Pancreas (tissue), 10 donors: ENCODE data around the gene ROBO1. TPM values are rescaled to one million over a fixed set of nuclear protein-coding genes. Genes with fewer than 3 reads are reported as not detected.
A peak's percentile ranks its signal among the peaks of the same experiment; 100 is the strongest.
"Not testable (repeated sequence)": the region's sequence is repeated elsewhere in the genome, so short reads cannot be mapped to it uniquely, and the experiment has no call there.

Source experiments
- ATAC-seq, 4 donors: fragments of 200-7000 bp; cut with Tn5 transposase; one replicate each; pipeline versions ENCODE4 v1.8.0 to v1.9.1; 2020; ENCODE audit warnings: mild to moderate bottlenecking in 4 of 4, moderate library complexity in 4 of 4
- DNase-seq, 6 donors: peaks; one replicate each; pipeline ENCODE4 v3.0.0-alpha.2; 2020
- FAIRE-seq: peaks from 2 replicates; lab custom pipeline; 2012; peaks lifted over from hg19 to GRCh38; lab: Jason Lieb, UNC
- H3K27ac ChIP-seq, 4 donors: fragments of 200-600 bp; sonication (generic); 1 replicate in 3 of 4; 2 replicates in 1 of 4; pipeline versions ENCODE4 v1.5.0 to v1.8.0; 2020
- H3K27me3 ChIP-seq, 4 donors: fragments of 200-600 bp; one replicate each; pipeline ENCODE4 v1.8.0; 2021
- H3K36me3 ChIP-seq, 3 donors: fragments of 200-600 bp; sonication (generic) in 1 of 3; one replicate each; pipeline versions ENCODE4 v1.5.0 to v1.8.0; 2020 to 2021
- H3K4me1 ChIP-seq, 3 donors: fragments of 200-600 bp; one replicate each; pipeline ENCODE4 v1.8.0; 2021
- H3K4me3 ChIP-seq, 4 donors: fragments of 200-600 bp; sonication (generic) in 2 of 4; one replicate each; pipeline versions ENCODE4 v1.5.0 to v1.8.0; 2020 to 2021
- H3K9me3 ChIP-seq, 4 donors: fragments of 200-600 bp; one replicate each; pipeline ENCODE4 v1.8.0; 2021
- CTCF ChIP-seq, 4 donors: fragments of 200-600 bp; sonication (generic) in 3 of 4; IDR thresholded peaks; one replicate each; pipeline versions ENCODE4 v1.5.0 to v1.8.0; 2021; ENCODE audit warnings: antibody characterized with exemption in 4 of 4
- WGBS, 2 donors: extraction: QIAGEN DNeasy Blood & Tissue Kit; methylation state at CpG; one replicate each; pipeline ENCODE4 v1.1.7; 2013; 5-methylcytosine and 5-hydroxymethylcytosine counted together
- intact Hi-C, 3 donors: fragments of 100-400 bp; cut with DNase I; formaldehyde crosslinking; loops; one replicate each; pipeline versions ENCODE4 v1.11.1 to v1.14.2; 2022
- polyA plus RNA-seq, 2 donors: library from polyadenylated mRNA; stranded (reverse); fragments of 200-250 nt; gene quantifications; one replicate each; pipeline ENCODE4 v1.2.3, GENCODE V29; 2013
- total RNA-seq, 6 donors: library from RNA; stranded (reverse); fragmentation: NEBNext Ultra II Directional in 4 of 6; extraction: Animal tissue kit (Norgen Biotek cat#: 25700) in 4 of 6; gene quantifications; one replicate each; pipeline versions ENCODE4 v1.2.1 to v1.2.4, GENCODE V29; 2021 to 2023
- donor health status: healthy with polysubstance abuse.
- donor health status: DM: no; HTN: no; CAD: no; lungs with moderate emphysema.
- donor health status: DM: no; HTN: no; CAD: no.
- donor health status: control.
- donor health status: control.
- donor health status: Bipolar disorder and iron deficiency.
- donor health status: DM: yes; HTN: yes; CAD: no.
- donor health status: DM: no; HTN: no; CAD: no.
- donor health status: DM: no; HTN: no; CAD: no.
- donor health status: DM: yes; HTN: yes; CAD: no.

The ROBO1 gene
- total and polyA plus RNA-seq, 8 donors, result 0.51 to 8.5 (median 2.8) TPM

GRCh38 chr3:79337798-79338197 is 430.0 kb downstream of the ROBO1 start:
- Histone ChIP-seq H3K4me3 (no peak overlapping the region), H3K4me1 (no peaks in the 10 kb centered on the region), H3K36me3 (no peaks in the 10 kb centered on the region), H3K27me3 (no peaks in the 10 kb centered on the region), H3K27ac (no peak overlapping the region), H3K9me3 (no peaks in the 10 kb centered on the region)
- ATAC-seq, result no peak
- intact Hi-C loops, result no loop called here
- no peak for TF ChIP-seq CTCF (IDR thresholded peaks at IDR 0.05)
- peak; percentile 79 for FAIRE-seq
- no peak for DNase-seq

- Histone ChIP-seq H3K9me3 (no peaks in the 10 kb centered on the region), H3K27ac (no peak overlapping the region), H3K4me3 (no peak overlapping the region), H3K27me3 (peaks cover 0 to 4% (median 0%) of the 10 kb centered on the region in 4 donors), H3K36me3 (no peaks in the 10 kb centered on the region), H3K4me1 (no peaks in the 10 kb centered on the region)
- no peak for TF ChIP-seq CTCF (IDR thresholded peaks at IDR 0.05)
- DNase-seq (no peak), FAIRE-seq (no peak), ATAC-seq (no peak)
- intact Hi-C loops, result no loop called here
- 38 to 49% methylated on average over 2 of the region's 2 CpGs for WGBS, 2 donors
Measured at GRCh38 chr3:79329154-79329553, 438.6 kb downstream of the ROBO1 start.

- ATAC-seq (no peak), FAIRE-seq (no peak), DNase-seq (no peak)
- no peaks in the 10 kb centered on the region for H3K9me3 ChIP-seq
- no peaks in the 10 kb centered on the region for H3K4me1 ChIP-seq
- TF ChIP-seq CTCF (IDR thresholded peaks at IDR 0.05), result no peak
- peaks cover 0 to 4% (median 0%) of the 10 kb centered on the region in 4 donors for H3K27me3 ChIP-seq
- H3K4me3 ChIP-seq, result no peak overlapping the region
- H3K36me3 ChIP-seq, result no peaks in the 10 kb centered on the region
- H3K27ac ChIP-seq, result no peak overlapping the region
- intact Hi-C loops, result no loop called here
- 67 to 71% methylated on average over 3 of the region's 3 CpGs for WGBS, 2 donors
Measured at GRCh38 chr3:79326642-79327041, 441.2 kb downstream of the ROBO1 start.

- DNase-seq, intact Hi-C loops, H3K4me3 ChIP-seq, H3K27ac ChIP-seq, H3K36me3 ChIP-seq, H3K9me3 ChIP-seq, ATAC-seq, H3K27me3 ChIP-seq, FAIRE-seq, H3K4me1 ChIP-seq: not testable (repeated sequence)
- 68% methylated on average over 15 of the region's 15 CpGs for WGBS, 2 donors
Measured at GRCh38 chr3:79325833-79326383, 441.9 kb downstream of the ROBO1 start.

- DNase-seq (no peak), FAIRE-seq (no peak), ATAC-seq (no peak)
- no peaks in the 10 kb centered on the region for H3K36me3 ChIP-seq
- intact Hi-C loops, result no loop called here
- H3K4me3 ChIP-seq, result no peak overlapping the region
- no peak for TF ChIP-seq CTCF (IDR thresholded peaks at IDR 0.05)
- WGBS, 2 donors, result 53 to 67% methylated on average over 7 of the region's 7 CpGs
- H3K9me3 ChIP-seq, result no peaks in the 10 kb centered on the region
- no peak overlapping the region for H3K27ac ChIP-seq
- H3K27me3 ChIP-seq, result no peaks in the 10 kb centered on the region
- no peaks in the 10 kb centered on the region for H3K4me1 ChIP-seq
Measured at GRCh38 chr3:79317551-79318518, 450.0 kb downstream of the ROBO1 start.
